ENCODE measurements around the gene CEP78. TPM values are rescaled to one million over a fixed set of nuclear protein-coding genes. Genes with fewer than 3 reads are reported as not detected.

The CEP78 gene
- total RNA-seq, 1 experiment from 2014 or later: 38.2 TPM

GRCh38 chr9:78292716-78293497 is 57.0 kb downstream of the CEP78 start:
- Histone ChIP-seq H3K9me2 (replicated peaks; ENCODE audit: insufficient read depth, low read length) (no peaks in the 10 kb centered on the region), H3K4me1 (ENCODE audit: low read length) (peaks cover 17% of the 10 kb centered on the region), H3K9ac (ENCODE audit: low read length) (no peak overlapping the region), H3K79me2 (ENCODE audit: low read length) (peaks cover 9% of the 10 kb centered on the region), H4K20me1 (ENCODE audit: insufficient read depth, low read depth, low read length) (no peaks in the 10 kb centered on the region), H3K4me2 (ENCODE audit: low read depth, low read length, poor library complexity, severe bottlenecking) (no peak overlapping the region), H3K27me3 (ENCODE audit: low read length) (no peaks in the 10 kb centered on the region), H3K9me3 (ENCODE audit: low read length) (no peaks in the 10 kb centered on the region), H3K4me3 (ENCODE audit: low read length) (no peak overlapping the region), H3K36me3 (ENCODE audit: insufficient read depth, low read length) (no peaks in the 10 kb centered on the region), H2AFZ (ENCODE audit: low read length) (no peak overlapping the region), H3K27ac (ENCODE audit: low read length) (no peak overlapping the region)
- no peak for DNase-seq

DNA sequence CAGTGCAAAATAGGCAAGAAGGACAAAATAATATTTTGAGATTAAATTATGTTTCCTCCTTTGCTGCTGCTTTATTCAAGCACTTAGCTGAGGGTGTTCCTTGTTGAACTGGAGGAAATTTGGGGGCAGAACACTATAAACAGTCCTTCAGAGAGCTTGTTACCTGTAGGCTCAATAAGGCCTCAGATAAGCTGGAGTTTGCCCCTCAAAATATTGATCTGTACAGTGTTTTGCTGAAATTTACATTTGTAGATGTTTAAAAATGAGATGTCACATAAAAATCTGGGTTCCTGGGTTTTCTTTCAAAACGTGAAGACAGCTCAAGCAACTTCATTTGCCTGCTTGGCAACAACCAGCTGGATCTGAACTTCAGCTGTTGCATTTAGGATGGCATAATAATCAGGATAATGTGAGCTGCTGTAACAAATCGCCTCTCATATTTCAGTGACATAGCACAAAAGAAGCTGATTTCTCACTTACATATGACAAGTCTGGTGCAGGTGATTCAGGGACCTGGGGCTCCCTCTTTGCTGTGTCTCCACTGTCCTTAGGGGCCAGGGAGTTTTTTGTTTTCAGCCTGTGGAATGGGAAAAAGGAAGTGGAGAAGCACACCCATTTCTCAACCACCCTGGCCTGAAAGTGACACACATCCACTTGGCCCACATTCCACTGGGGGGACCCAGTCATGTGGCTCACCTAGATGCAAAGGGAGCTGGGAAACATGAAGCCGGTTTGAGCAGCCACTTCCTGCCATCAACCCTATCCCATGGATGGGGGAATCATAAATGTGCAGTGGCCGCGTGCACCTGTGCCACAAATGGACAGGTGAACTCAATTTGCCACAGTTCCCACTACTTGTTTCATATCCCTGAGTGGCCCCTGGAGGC is 58.7 kb downstream of the CEP78 start:
- no peak overlapping the region for H2AFZ ChIP-seq (ENCODE audit: low read length)
- H3K9me3 ChIP-seq (ENCODE audit: low read length): no peaks in the 10 kb centered on the region
- H4K20me1 ChIP-seq (ENCODE audit: insufficient read depth, low read depth, low read length): no peaks in the 10 kb centered on the region
- no peak for DNase-seq
- H3K9me2 ChIP-seq (replicated peaks; ENCODE audit: insufficient read depth, low read length): no peaks in the 10 kb centered on the region
- H3K27ac ChIP-seq (ENCODE audit: low read length): no peak overlapping the region
- no peak overlapping the region for H3K4me3 ChIP-seq (ENCODE audit: low read length)
- H3K79me2 ChIP-seq (ENCODE audit: low read length): peaks cover 23% of the 10 kb centered on the region
- no peaks in the 10 kb centered on the region for H3K27me3 ChIP-seq (ENCODE audit: low read length)
- H3K4me2 ChIP-seq (ENCODE audit: low read depth, low read length, poor library complexity, severe bottlenecking): no peak overlapping the region
- peaks cover 4% of the 10 kb centered on the region; the same call in 1 of the 2 replicates for H3K36me3 ChIP-seq (ENCODE audit: insufficient read depth, low read length)
- H3K4me1 ChIP-seq (ENCODE audit: low read length): peaks cover 27% of the 10 kb centered on the region
- no peak overlapping the region for H3K9ac ChIP-seq (ENCODE audit: low read length)

GRCh38 chr9:78295177-78295575 is 59.3 kb downstream of the CEP78 start:
- Histone ChIP-seq H2AFZ (ENCODE audit: low read length) (no peak overlapping the region), H3K27ac (ENCODE audit: low read length) (no peak overlapping the region), H3K9me3 (ENCODE audit: low read length) (no peaks in the 10 kb centered on the region), H3K79me2 (ENCODE audit: low read length) (peaks cover 29% of the 10 kb centered on the region), H3K4me3 (ENCODE audit: low read length) (no peak overlapping the region), H3K9ac (ENCODE audit: low read length) (no peak overlapping the region), H3K4me2 (ENCODE audit: low read depth, low read length, poor library complexity, severe bottlenecking) (no peak overlapping the region), H3K36me3 (ENCODE audit: insufficient read depth, low read length) (peaks cover 10% of the 10 kb centered on the region), H4K20me1 (ENCODE audit: insufficient read depth, low read depth, low read length) (no peaks in the 10 kb centered on the region), H3K27me3 (ENCODE audit: low read length) (no peaks in the 10 kb centered on the region), H3K4me1 (ENCODE audit: low read length) (peaks cover 27% of the 10 kb centered on the region), H3K9me2 (replicated peaks; ENCODE audit: insufficient read depth, low read length) (no peaks in the 10 kb centered on the region)
- DNase-seq: no peak

DNA sequence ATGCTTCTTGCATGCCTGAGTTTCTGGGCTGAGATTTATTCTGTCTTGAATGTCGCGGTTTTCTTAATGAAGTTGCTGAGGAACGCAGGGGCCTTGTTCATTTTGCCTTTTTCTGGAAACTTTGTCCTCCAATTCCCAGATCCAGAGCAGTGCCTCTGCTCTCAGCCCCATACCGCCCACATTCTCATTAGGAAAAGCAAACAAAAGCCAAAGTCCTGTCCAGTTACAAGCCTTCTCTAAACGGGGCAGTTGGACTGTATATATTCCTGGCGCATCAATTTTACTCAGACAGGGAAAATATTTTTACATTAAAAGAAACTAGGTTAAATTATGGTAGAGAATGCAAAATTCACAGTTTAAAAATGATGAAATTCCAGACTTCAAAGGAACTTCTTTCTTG is 59.9 kb downstream of the CEP78 start:
- Histone ChIP-seq H3K36me3 (ENCODE audit: insufficient read depth, low read length) (peaks cover 14% of the 10 kb centered on the region), H3K9me2 (replicated peaks; ENCODE audit: insufficient read depth, low read length) (no peaks in the 10 kb centered on the region), H2AFZ (ENCODE audit: low read length) (peak overlapping the region; percentile 29; the same call in 1 of the 2 replicates), H3K4me3 (ENCODE audit: low read length) (peak overlapping the region; percentile 88), H3K4me1 (ENCODE audit: low read length) (peaks cover 27% of the 10 kb centered on the region), H3K27me3 (ENCODE audit: low read length) (no peaks in the 10 kb centered on the region), H3K9me3 (ENCODE audit: low read length) (no peaks in the 10 kb centered on the region), H3K4me2 (ENCODE audit: low read depth, low read length, poor library complexity, severe bottlenecking) (peak overlapping the region; percentile 90), H3K9ac (ENCODE audit: low read length) (peak overlapping the region; percentile 86), H3K27ac (ENCODE audit: low read length) (peak overlapping the region; percentile 96; the same call in 1 of the 2 replicates), H3K79me2 (ENCODE audit: low read length) (peaks cover 31% of the 10 kb centered on the region), H4K20me1 (ENCODE audit: insufficient read depth, low read depth, low read length) (no peaks in the 10 kb centered on the region)
- DNase-seq: no peak

DNA sequence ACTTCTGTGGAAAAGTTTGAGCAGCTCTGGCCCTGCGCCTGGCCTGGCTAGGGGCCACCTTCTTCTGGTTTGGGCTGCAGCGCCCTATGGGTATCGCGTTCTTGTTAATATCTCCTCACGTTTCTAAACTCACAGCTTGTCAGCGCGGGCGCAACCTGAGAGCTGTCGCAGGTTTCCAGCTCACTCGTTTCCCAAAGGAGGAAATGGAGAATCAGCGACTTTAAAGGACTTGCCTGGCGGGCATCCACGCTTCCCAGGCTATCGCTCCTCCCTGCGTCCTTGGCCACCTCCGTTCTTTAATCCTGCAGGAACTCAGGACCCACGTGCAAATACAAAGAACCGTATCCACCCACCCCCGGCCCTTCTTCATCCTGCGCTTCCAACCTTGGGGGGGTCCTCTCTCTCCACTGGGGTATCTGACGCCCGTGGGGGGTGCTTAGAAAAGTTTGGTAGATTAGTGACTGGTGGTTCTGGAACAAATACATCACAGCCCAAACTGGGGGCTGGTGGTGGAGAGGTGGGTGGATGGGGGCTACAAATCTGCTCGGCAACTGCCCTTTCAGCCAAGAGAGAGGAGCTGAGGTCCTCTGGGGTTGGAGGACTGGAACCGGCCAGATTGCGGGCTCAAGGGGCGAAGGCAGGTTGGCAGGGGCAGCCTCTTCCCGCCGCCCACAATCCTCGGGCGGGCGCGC is 60.5 kb downstream of the CEP78 start:
- Histone ChIP-seq H2AFZ (ENCODE audit: low read length) (peak overlapping the region; percentile 29; the same call in 1 of the 2 replicates), H3K9me2 (replicated peaks; ENCODE audit: insufficient read depth, low read length) (no peaks in the 10 kb centered on the region), H3K4me1 (ENCODE audit: low read length) (peaks cover 27% of the 10 kb centered on the region), H3K79me2 (ENCODE audit: low read length) (peaks cover 31% of the 10 kb centered on the region), H3K9me3 (ENCODE audit: low read length) (no peaks in the 10 kb centered on the region), H3K27me3 (ENCODE audit: low read length) (no peaks in the 10 kb centered on the region), H3K9ac (ENCODE audit: low read length) (peak overlapping the region; percentile 86), H3K4me3 (ENCODE audit: low read length) (peak overlapping the region; percentile 88), H3K36me3 (ENCODE audit: insufficient read depth, low read length) (peaks cover 20% of the 10 kb centered on the region), H4K20me1 (ENCODE audit: insufficient read depth, low read depth, low read length) (no peaks in the 10 kb centered on the region), H3K4me2 (ENCODE audit: low read depth, low read length, poor library complexity, severe bottlenecking) (peak overlapping the region; percentile 90), H3K27ac (ENCODE audit: low read length) (peak overlapping the region; percentile 96)
- peak; percentile 63 for DNase-seq

- Histone ChIP-seq H3K27ac (ENCODE audit: low read length) (peak within 1 kb of the TSS; percentile 96), H4K20me1 (ENCODE audit: insufficient read depth, low read depth, low read length) (no peaks in the 10 kb centered on the region), H3K4me2 (ENCODE audit: low read depth, low read length, poor library complexity, severe bottlenecking) (peak within 1 kb of the TSS; percentile 90), H3K36me3 (ENCODE audit: insufficient read depth, low read length) (peaks cover 27% of the 10 kb centered on the region), H3K27me3 (ENCODE audit: low read length) (no peaks in the 10 kb centered on the region), H3K9me3 (ENCODE audit: low read length) (no peaks in the 10 kb centered on the region), H3K9ac (ENCODE audit: low read length) (peak within 1 kb of the TSS; percentile 99), H3K79me2 (ENCODE audit: low read length) (peaks cover 31% of the 10 kb centered on the region), H3K4me3 (ENCODE audit: low read length) (peak within 1 kb of the TSS; percentile 88), H3K4me1 (ENCODE audit: low read length) (peaks cover 27% of the 10 kb centered on the region), H3K9me2 (replicated peaks; ENCODE audit: insufficient read depth, low read length) (no peaks in the 10 kb centered on the region), H2AFZ (ENCODE audit: low read length) (peak within 1 kb of the TSS; percentile 41; the same call in 1 of the 2 replicates)
- DNase-seq: peak; percentile 97
These were observed 61.2 kb downstream of the CEP78 start, which contains the start of gene PSAT1 for GRCh38 chr9:78296893-78297671. PSAT1 (plus strand) TSS chr9:78297125; CDS start chr9:78297211, 86 bp downstream.

- Histone ChIP-seq H3K36me3 (ENCODE audit: insufficient read depth, low read length) (peaks cover 29% of the 10 kb centered on the region), H3K27me3 (ENCODE audit: low read length) (no peaks in the 10 kb centered on the region), H3K9me2 (replicated peaks; ENCODE audit: insufficient read depth, low read length) (no peaks in the 10 kb centered on the region), H4K20me1 (ENCODE audit: insufficient read depth, low read depth, low read length) (no peaks in the 10 kb centered on the region), H2AFZ (ENCODE audit: low read length) (no peak overlapping the region), H3K79me2 (ENCODE audit: low read length) (peaks cover 31% of the 10 kb centered on the region), H3K4me1 (ENCODE audit: low read length) (peaks cover 27% of the 10 kb centered on the region), H3K4me2 (ENCODE audit: low read depth, low read length, poor library complexity, severe bottlenecking) (peak overlapping the region; percentile 90), H3K27ac (ENCODE audit: low read length) (peak overlapping the region; percentile 96), H3K4me3 (ENCODE audit: low read length) (peak overlapping the region; percentile 88), H3K9me3 (ENCODE audit: low read length) (no peaks in the 10 kb centered on the region), H3K9ac (ENCODE audit: low read length) (peak overlapping the region; percentile 99)
- DNase-seq: no peak
These were observed 61.7 kb downstream of the CEP78 start for GRCh38 chr9:78297672-78297961.
